Activated naive CD4-positive, alpha-beta T cell treated with anti-CD3 and anti-CD28 coated beads for 36 hours (primary cell): ENCODE measurements around the gene ACVR1C. TPM values are rescaled to one million over a fixed set of nuclear protein-coding genes. Genes with fewer than 3 reads are reported as not detected.
A peak's percentile ranks its signal among the peaks of the same experiment; 100 is the strongest.

Experiments
- CTCF ChIA-PET: fragments of 350-600 bp; sonication (Branson Sonifier 250); formaldehyde crosslinking; loops from one replicate; lab custom pipeline; 2021; ENCODE audit warnings: antibody characterized with exemption; lab: Charles Lee
- DNase-seq: peaks from one replicate; pipeline ENCODE4 v3.0.0-alpha.2; 2020
- H3K27ac Mint-ChIP-seq: one replicate; pipeline ENCODE4 v1.8.0; 2021; ENCODE audit warnings: mild to moderate bottlenecking, mixed read lengths
- H3K27me3 Mint-ChIP-seq: one replicate; pipeline ENCODE4 v1.8.0; 2021; ENCODE audit warnings: low read depth, mixed read lengths
- H3K36me3 Mint-ChIP-seq: one replicate; pipeline ENCODE4 v1.8.0; 2021; ENCODE audit warnings: low read depth, mixed read lengths
- H3K4me1 Mint-ChIP-seq: one replicate; pipeline ENCODE4 v1.8.0; 2021; ENCODE audit warnings: low read depth, mixed read lengths
- H3K4me3 Mint-ChIP-seq: one replicate; pipeline ENCODE4 v1.8.0; 2021; ENCODE audit warnings: mild to moderate bottlenecking, moderate library complexity, mixed read lengths
- H3K9me3 Mint-ChIP-seq: one replicate; pipeline ENCODE4 v1.8.0; 2021; ENCODE audit warnings: mixed read lengths
- intact Hi-C: fragments of 100-400 bp; cut with micrococcal nuclease; formaldehyde crosslinking; loops from one replicate; pipeline ENCODE4 v1.15.1; 2023
- total RNA-seq, 2 experiments: library from RNA; stranded (reverse); gene quantifications; one replicate each; pipeline ENCODE4 v1.2.3, GENCODE V29; 2021

Gene ACVR1C
- total RNA-seq, 2 experiments from 2014 or later, result 3.5 to 3.6 TPM

- H3K27ac Mint-ChIP-seq, result no peak overlapping the region
- no peaks in the 10 kb centered on the region for H3K36me3 Mint-ChIP-seq
- intact Hi-C loops, result loop anchor here (1.0 to 5.0 kb wide), 7 partner anchors 101 to 965 kb away; partner anchors contain the start of genes CCDC148 and PKP4
- CTCF ChIA-PET, result interaction anchor here (0.6 to 10.6 kb wide), 40 partner anchors 11 to 523 kb away, joined by 3 to 142 read pairs (median 4); partner anchors contain the start of gene ERMN
- no peak overlapping the region for H3K4me3 Mint-ChIP-seq
- DNase-seq, result peak; percentile 89
- H3K9me3 Mint-ChIP-seq, result no peaks in the 10 kb centered on the region
- H3K27me3 Mint-ChIP-seq, result no peaks in the 10 kb centered on the region
- H3K4me1 Mint-ChIP-seq, result peaks cover 62% of the 10 kb centered on the region
Observed at GRCh38 chr2:157492189-157492773, 136.4 kb downstream of the ACVR1C start.

- H3K9me3 Mint-ChIP-seq, result no peaks in the 10 kb centered on the region
- H3K4me1 Mint-ChIP-seq, result peaks cover 85% of the 10 kb centered on the region
- H3K27ac Mint-ChIP-seq, result no peak overlapping the region
- no peaks in the 10 kb centered on the region for H3K27me3 Mint-ChIP-seq
- H3K36me3 Mint-ChIP-seq, result no peaks in the 10 kb centered on the region
- DNase-seq, result no peak
- CTCF ChIA-PET, result interaction anchor here (0.7 to 10.6 kb wide), 12 partner anchors 9 to 186 kb away, joined by 3 to 142 read pairs (median 6); partner anchors contain the start of gene ERMN
- intact Hi-C loops, result loop anchor here (2.0 to 5.0 kb wide), 2 partner anchors 409 to 967 kb away; partner anchors contain the start of genes CCDC148 and PKP4
- no peak overlapping the region for H3K4me3 Mint-ChIP-seq
Observed at GRCh38 chr2:157489983-157490382, 138.7 kb downstream of the ACVR1C start.

GRCh38 chr2:157488877-157489276 is 139.8 kb downstream of the ACVR1C start:
- no peaks in the 10 kb centered on the region for H3K9me3 Mint-ChIP-seq
- no peaks in the 10 kb centered on the region for H3K27me3 Mint-ChIP-seq
- intact Hi-C loops, result loop anchor here (1.0 kb wide), 2 partner anchors 9 to 20 kb away; no protein-coding TSS in a partner anchor
- CTCF ChIA-PET, result interaction anchor here (0.6 to 10.6 kb wide), 14 partner anchors 8 to 520 kb away, joined by 3 to 142 read pairs (median 5); partner anchors contain the start of gene ERMN
- no peak for DNase-seq
- peaks cover 90% of the 10 kb centered on the region for H3K4me1 Mint-ChIP-seq
- H3K4me3 Mint-ChIP-seq, result no peak overlapping the region
- H3K27ac Mint-ChIP-seq, result peak overlapping the region; percentile 20
- H3K36me3 Mint-ChIP-seq, result no peaks in the 10 kb centered on the region

- Mint-ChIP-seq H3K27me3 (no peaks in the 10 kb centered on the region), H3K4me3 (peak overlapping the region; percentile 68), H3K4me1 (peaks cover 86% of the 10 kb centered on the region), H3K36me3 (no peaks in the 10 kb centered on the region), H3K27ac (peak overlapping the region; percentile 87), H3K9me3 (no peaks in the 10 kb centered on the region)
- CTCF ChIA-PET, result interaction anchor here (0.9 to 10.6 kb wide), 7 partner anchors 10 to 183 kb away, joined by 3 to 142 read pairs (median 6); partner anchors contain the start of gene ERMN
- intact Hi-C loops, result loop anchor here (1.0 to 2.0 kb wide), 3 partner anchors 7 to 175 kb away; no protein-coding TSS in a partner anchor
- no peak for DNase-seq
Observed at GRCh38 chr2:157487747-157488146, 140.9 kb downstream of the ACVR1C start.

GRCh38 chr2:157487271-157487610 is 141.4 kb downstream of the ACVR1C start:
- Mint-ChIP-seq H3K4me3 (peak overlapping the region; percentile 68), H3K27me3 (no peaks in the 10 kb centered on the region), H3K27ac (peak overlapping the region; percentile 87), H3K9me3 (no peaks in the 10 kb centered on the region), H3K4me1 (peaks cover 86% of the 10 kb centered on the region), H3K36me3 (no peaks in the 10 kb centered on the region)
- DNase-seq, result no peak
- intact Hi-C loops, result loop anchor here (2.0 kb wide), 1 partner anchor 174 kb away; no protein-coding TSS in a partner anchor
- CTCF ChIA-PET, result interaction anchor here (1.3 to 10.6 kb wide), 4 partner anchors 10 to 183 kb away, joined by 3 to 142 read pairs (median 32); partner anchors contain the start of gene ERMN

GRCh38 chr2:157486596-157487270 is 141.9 kb downstream of the ACVR1C start:
- intact Hi-C loops, result loop anchor here (2.0 kb wide), 1 partner anchor 174 kb away; no protein-coding TSS in a partner anchor
- no peaks in the 10 kb centered on the region for H3K9me3 Mint-ChIP-seq
- peak overlapping the region; percentile 68 for H3K4me3 Mint-ChIP-seq
- H3K27me3 Mint-ChIP-seq, result no peaks in the 10 kb centered on the region
- H3K27ac Mint-ChIP-seq, result peak overlapping the region; percentile 87
- DNase-seq, result no peak
- peaks cover 86% of the 10 kb centered on the region for H3K4me1 Mint-ChIP-seq
- H3K36me3 Mint-ChIP-seq, result no peaks in the 10 kb centered on the region
- CTCF ChIA-PET, result interaction anchor here (0.7 to 10.6 kb wide), 10 partner anchors 9 to 521 kb away, joined by 3 to 142 read pairs (median 6); partner anchors contain the start of gene ERMN

GRCh38 chr2:157480182-157480961 is 148.3 kb downstream of the ACVR1C start:
- CTCF ChIA-PET, result interaction anchor here (0.6 to 5.3 kb wide), 12 partner anchors 10 to 176 kb away, joined by 3 to 55 read pairs (median 4); partner anchors contain the start of genes CYTIP and ERMN
- Mint-ChIP-seq H3K27me3 (no peaks in the 10 kb centered on the region), H3K9me3 (no peaks in the 10 kb centered on the region), H3K27ac (peak overlapping the region; percentile 95), H3K4me1 (peaks cover 85% of the 10 kb centered on the region), H3K4me3 (peak overlapping the region; percentile 64), H3K36me3 (peaks cover 9% of the 10 kb centered on the region)
- peak; percentile 83 for DNase-seq
- intact Hi-C loops, result loop anchor here (1.0 kb wide), 2 partner anchors 8 to 27 kb away; no protein-coding TSS in a partner anchor

GRCh38 chr2:157479081-157480027 is 149.3 kb downstream of the ACVR1C start:
- no peaks in the 10 kb centered on the region for H3K27me3 Mint-ChIP-seq
- intact Hi-C loops, result loop anchor here (1.0 kb wide), 2 partner anchors 9 to 26 kb away; no protein-coding TSS in a partner anchor
- peaks cover 9% of the 10 kb centered on the region for H3K36me3 Mint-ChIP-seq
- H3K4me3 Mint-ChIP-seq, result peak overlapping the region; percentile 64
- CTCF ChIA-PET, result interaction anchor here (0.6 to 5.3 kb wide), 11 partner anchors 10 to 419 kb away, joined by 3 to 55 read pairs (median 4); partner anchors contain the start of gene CYTIP
- H3K9me3 Mint-ChIP-seq, result no peaks in the 10 kb centered on the region
- H3K4me1 Mint-ChIP-seq, result peaks cover 82% of the 10 kb centered on the region
- DNase-seq, result no peak
- peak overlapping the region; percentile 95 for H3K27ac Mint-ChIP-seq

GRCh38 chr2:157477919-157478318 is 150.7 kb downstream of the ACVR1C start:
- CTCF ChIA-PET, result interaction anchor here (0.7 to 1.5 kb wide), 12 partner anchors 9 to 151 kb away, joined by 3 to 8 read pairs (median 4); partner anchors contain the start of gene ACVR1C
- Mint-ChIP-seq H3K36me3 (peaks cover 9% of the 10 kb centered on the region), H3K27ac (peak overlapping the region; percentile 95), H3K4me3 (peak overlapping the region; percentile 25), H3K4me1 (peaks cover 89% of the 10 kb centered on the region), H3K27me3 (no peaks in the 10 kb centered on the region), H3K9me3 (no peaks in the 10 kb centered on the region)
- intact Hi-C loops, result loop anchor here (1.0 to 2.0 kb wide), 8 partner anchors 9 to 421 kb away; partner anchors contain the start of gene CYTIP
- DNase-seq, result no peak

GRCh38 chr2:157476953-157477709 is 151.5 kb downstream of the ACVR1C start:
- intact Hi-C loops, result loop anchor here (1.0 to 2.0 kb wide), 8 partner anchors 8 to 422 kb away; partner anchors contain the start of gene CYTIP
- H3K27me3 Mint-ChIP-seq, result no peaks in the 10 kb centered on the region
- CTCF ChIA-PET, result interaction anchor here (0.6 to 1.5 kb wide), 18 partner anchors 9 to 534 kb away, joined by 3 to 11 read pairs (median 3); partner anchors contain the start of gene ACVR1C
- H3K4me3 Mint-ChIP-seq, result peak overlapping the region; percentile 27
- peaks cover 9% of the 10 kb centered on the region for H3K36me3 Mint-ChIP-seq
- H3K27ac Mint-ChIP-seq, result peak overlapping the region; percentile 95
- H3K4me1 Mint-ChIP-seq, result peaks cover 89% of the 10 kb centered on the region
- peak; percentile 71 for DNase-seq
- no peaks in the 10 kb centered on the region for H3K9me3 Mint-ChIP-seq
